Activated CD8-positive, alpha-beta memory T cell treated with anti-CD3 and anti-CD28 coated beads, Interleukin-2, amount 50 U/mL, for 24 hours (primary cell): ENCODE results near the gene MEAF6.

Experiments
- DNase-seq: peaks from one replicate; pipeline ENCODE4 v3.0.0-alpha.2; 2020; ENCODE audit errors: extremely low read depth

MEAF6 gene

DNA sequence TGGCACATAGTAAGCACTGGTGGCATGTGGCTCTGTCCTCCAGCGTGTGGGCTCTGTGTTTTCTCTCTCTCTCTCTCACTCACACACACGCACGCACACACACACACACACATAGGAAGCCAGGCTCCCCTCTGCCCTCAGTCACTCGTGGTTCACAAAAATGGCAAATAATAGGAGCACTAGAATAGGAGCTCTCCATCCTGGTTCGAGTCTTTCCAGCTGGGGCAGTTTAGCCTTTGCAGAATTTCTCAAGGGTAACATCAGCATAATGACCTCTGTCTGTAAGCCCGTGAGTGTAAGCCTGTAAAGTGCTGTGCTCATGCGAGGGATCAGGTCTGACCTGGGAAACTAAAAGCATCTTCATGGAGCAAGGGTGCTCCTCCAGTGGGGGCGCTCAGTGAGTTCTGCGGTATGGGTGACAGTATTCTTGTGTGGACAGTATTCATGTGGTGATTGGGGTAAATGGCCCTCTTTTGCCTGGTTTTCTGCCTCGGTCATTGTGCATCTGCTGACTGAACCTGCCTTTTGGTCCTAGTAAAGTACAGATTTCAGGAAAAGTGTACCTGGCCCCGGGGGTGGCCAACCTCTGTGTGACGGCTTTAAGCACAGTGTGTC is 41.0 kb downstream of the MEAF6 start:
- no peak for DNase-seq

DNA sequence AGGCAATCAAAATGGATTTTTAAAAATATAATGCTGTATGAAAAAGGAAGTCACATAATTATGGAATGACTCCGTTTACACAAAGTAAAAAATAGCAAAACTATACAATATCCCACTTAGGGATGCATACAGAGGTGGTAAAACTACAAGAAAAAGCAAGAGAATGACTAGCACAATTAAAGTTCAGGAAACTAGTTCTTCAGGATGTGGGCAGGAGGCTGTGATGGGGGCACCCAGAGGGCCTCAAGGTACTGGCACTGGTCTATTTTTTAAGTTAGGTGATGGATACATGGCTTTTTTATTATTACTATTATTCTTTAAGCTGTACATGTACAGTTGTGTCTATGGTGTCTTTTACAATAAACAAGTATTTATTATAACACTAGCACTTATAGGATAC is 41.6 kb downstream of the MEAF6 start:
- DNase-seq, result no peak

DNA sequence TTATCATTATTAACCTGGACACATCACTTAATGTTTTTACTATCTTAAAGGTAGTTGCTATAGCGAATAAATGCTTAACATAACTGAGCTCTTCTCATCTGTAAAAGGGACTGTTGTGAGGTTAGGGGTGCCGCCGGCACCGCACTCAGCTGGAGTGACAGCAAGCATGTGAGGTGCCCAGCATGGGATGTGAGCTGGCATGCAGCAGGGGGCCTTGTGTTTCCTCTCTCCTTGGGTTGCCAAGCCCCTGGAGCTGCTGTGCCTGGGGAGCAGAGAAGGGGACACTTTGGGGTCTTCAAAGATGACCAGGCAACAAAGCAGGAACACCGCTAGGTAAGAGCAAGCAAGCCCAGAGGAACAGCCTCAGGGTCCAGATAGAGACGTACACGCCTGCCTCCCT is 42.3 kb downstream of the MEAF6 start:
- no peak for DNase-seq

DNA sequence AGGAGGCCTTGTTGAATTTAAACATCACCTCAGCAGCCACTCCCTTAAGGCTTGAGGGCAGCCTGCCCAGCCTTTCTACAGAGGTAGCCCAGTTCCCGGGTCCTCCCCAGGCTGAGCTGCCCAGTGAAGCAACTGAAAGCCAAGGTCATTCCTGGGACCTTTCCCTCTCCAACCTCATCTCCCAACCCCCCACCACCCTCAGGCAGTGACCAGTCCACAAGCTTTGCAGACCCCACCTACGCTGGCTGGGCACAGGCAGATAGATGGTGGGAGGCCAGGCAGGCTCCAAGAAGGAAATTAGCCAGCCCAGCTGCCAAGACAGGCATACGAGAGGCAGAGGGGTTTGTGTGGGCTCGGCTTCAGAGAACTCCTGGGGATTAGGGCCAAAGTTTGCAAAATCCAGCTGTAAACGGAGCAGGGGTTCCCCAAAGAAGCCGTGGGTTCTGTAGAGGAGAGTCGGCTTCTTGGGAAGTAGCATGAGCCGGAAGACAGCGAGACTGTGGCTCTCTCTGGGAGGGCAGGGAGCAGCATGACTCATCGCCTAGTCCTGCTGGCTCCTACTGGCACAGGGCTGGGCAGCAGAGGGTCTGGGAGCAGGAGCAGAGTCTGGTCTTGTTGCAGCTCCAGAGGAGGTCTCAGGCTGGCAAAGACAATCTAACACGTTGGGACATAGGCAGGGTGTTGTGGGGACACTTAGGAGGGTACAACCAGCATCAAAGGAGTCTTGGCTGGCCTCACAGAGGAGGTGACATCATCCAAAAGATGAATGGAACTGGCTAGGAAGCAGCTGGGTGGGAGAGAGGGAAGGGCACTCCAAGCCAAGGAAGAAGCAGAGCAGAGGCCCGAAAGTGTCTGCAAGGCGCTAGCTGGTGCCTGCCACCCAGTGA is 43.0 kb downstream of the MEAF6 start:
- DNase-seq, result no peak

DNA sequence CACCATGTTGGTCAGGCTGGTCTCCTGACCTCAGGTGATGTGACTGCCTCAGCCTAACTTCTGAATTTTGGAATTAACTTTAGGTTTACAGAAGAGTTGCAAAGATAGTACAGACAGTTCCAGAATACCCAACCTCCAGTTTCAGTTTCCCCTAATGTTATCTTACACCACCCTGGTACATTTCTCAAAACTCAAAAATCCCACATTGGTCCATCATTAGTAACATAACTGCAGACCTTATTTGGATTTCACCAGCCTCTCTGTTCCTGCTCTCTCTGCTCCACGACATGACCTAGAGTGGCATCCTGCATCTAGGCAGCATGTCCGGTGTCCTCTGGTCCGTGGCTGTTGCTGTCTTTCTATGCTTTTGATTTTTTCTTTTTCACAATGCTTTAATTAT is 45.2 kb downstream of the MEAF6 start:
- DNase-seq, result no peak

DNA sequence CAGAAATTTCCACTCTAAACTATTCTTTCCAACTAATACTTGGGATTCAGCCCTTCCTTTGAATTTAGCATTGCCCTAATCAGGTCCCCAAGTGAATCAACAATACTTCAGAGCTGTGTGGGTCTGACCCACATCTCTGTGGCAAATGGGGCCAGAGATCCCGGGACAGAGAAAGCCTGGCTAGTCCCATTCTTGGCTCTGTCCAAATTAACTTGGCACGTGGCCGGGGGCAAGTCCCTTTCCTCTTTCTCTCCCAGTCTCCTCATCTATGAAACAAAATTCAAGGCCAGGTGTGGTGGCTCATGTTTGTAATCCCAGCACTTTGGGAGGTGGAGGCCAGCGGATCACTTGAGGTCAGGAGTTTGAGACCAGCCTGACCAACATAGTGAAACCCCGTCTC is 46.5 kb downstream of the MEAF6 start:
- DNase-seq, result no peak

DNA sequence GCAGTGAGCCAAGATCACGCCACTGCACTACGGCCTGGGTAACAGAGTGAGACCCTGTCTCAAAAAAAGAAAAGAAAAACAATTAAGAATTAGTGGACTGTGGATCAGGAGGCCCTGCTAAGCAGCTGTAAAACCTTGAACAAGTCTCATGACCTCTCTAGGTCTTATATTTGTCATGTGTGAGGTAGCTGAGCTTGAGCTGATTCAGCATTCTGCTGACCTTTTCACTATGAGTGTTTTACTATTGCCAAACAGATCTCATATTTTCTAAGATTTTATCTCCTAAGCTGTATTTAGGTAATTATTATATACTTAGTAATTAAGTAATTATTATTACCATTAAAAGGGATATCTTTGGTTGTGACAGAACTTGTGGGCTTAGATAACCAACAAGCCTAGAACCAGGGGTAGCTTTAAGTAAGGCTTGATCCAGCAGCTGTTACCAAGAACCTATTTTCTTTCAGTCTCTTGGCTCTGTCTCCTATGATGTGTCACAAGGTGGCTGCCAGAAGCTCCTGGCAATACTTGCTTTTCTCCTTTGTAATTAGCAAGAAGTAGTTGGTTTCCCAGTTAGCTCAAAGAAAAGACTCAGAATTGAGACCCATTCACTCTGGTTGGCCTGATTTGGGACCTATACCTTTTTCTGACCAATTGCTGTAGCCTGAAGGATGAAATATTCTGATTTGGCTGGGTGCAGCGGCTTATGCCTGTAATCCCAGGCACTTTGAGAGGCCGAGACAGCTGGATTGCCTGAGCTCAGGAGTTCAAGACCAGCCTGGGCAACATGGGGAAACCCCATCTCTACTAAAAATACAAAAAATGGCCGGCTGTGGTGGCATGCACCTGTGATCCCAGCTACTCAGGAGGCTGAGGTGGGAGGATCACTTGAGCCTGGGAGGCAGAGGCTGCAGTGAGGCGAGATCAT is 48.7 kb downstream of the MEAF6 start:
- DNase-seq, result no peak

DNA sequence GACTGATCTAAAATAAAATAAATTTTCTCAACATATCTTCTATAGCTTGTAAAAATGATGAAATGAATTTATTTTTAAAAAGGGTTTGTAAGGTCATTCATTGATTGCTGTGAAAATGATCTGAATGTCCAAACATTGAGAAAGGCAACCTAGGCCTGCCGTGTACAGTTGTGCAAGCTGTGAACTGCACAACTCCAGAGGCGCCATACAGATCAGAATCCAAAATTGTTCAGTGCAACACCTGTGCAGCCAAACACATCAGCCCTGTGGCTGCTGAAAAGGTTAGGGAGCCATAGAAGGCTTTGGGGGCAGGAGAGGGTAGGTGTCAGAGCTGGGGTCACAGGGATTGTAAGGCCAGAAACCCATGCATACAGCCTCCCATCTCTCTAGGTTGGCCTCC is 50.1 kb downstream of the MEAF6 start:
- DNase-seq, result no peak

DNA sequence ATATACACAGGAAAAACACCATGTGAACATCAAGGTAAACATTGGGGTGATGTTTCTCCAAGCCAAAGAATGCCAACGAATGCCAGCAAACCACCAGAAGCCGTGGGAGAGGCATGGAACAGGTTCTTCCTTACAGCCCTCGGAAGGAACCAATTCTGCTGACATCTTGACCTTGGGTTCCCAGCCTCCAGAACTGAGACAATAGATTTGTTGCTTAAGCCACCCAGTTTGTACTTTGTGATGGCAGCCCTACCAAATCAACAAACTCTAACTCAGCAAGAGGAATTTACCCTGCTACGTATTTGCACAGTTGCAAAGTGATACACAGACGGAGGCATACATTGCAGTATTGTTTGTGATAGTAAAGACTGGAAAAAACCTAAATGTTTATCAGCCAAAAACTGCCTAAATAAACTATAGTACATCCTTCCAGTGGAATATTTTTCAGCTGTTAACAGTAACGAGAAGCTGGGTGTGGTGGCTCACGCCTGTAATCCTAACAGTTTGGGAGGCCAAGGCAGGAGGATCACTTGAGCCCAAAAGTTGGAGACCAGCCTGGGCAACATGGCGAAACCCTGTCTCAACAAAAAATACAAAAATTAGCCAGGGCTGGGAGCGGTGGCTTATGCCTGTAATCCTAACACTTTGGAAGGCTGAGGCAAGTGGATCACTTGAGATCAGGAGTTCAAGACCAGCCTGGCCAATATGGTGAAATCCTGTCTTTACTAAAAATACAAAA is 52.7 kb downstream of the MEAF6 start:
- DNase-seq, result no peak

DNA sequence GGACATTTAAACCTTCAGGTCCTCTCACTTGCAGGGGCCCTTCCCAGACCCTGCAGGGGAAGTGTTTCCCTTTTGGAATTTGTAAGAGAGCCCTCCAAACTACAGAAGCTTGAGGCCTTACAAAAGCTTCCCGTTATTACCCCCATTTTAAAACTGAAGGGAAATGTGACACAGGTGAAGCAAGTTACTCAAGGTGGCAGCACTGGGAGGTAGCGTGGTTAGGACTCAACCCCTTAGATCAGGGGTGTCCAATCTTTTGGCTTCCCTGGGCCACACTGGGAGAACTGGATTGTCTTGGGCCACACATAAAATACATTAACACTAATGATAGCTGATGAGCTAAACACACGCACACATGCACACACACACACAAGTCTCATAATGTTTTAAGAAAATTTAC is 56.0 kb downstream of the MEAF6 start:
- DNase-seq, result no peak

DNA sequence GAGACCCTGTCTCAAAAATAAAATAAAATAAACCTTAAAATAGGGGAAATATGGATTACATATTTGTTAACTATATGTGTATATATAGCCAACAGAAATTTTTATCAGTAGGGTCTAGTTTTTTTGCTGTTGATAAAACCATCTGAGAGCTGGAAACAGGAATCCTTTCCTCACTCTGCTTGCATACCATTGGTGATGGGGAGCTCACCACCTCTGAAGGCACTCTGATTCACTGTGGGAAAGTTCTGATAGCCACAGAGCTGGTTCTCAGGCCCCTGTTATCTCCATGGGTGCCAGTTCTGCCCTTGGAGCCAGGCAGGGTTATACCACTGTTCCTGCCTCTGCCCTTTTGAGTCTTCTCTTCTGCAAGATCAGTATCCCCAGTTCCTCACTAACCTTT is 58.0 kb downstream of the MEAF6 start:
- DNase-seq, result no peak

DNA sequence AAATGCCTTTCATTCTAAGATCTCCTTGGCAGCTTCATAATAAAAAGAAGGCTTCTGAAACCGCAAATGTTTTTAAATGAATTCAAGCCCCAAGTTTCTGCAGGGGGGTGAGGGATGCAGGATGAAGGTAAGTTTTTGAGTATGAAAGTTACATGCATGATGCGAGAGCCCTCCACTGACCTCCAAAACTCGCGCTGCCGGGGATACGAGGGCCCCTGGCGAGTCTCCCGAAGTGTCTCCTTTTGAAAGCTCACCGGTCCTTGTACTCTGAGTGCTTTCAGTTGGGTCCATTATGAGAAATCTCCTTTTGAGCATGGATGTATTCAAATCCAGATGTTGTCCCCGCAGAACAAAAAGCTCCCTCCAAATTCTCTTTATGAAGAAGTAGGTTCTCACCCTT is 59.0 kb downstream of the MEAF6 start:
- DNase-seq, result no peak

DNA sequence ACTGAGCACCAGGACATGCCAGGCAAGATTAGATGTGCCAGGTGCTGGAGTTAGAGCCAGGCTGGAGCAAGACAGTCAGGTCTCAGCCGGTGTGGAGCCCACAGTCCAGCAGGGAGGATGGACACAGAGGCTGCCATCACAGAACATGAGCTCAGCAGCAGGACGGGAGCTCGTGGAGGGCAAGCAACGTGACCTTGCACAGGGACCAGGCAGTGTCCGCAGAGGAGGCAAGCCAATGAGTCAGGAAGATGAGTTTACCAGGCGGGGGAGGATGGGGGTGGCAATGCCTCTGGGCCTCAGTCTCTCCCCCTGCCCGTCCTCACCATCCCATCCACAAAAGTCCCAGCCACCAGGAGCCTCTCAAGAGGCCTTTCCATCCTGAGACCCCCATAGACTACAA is 60.9 kb downstream of the MEAF6 start:
- DNase-seq, result no peak

DNA sequence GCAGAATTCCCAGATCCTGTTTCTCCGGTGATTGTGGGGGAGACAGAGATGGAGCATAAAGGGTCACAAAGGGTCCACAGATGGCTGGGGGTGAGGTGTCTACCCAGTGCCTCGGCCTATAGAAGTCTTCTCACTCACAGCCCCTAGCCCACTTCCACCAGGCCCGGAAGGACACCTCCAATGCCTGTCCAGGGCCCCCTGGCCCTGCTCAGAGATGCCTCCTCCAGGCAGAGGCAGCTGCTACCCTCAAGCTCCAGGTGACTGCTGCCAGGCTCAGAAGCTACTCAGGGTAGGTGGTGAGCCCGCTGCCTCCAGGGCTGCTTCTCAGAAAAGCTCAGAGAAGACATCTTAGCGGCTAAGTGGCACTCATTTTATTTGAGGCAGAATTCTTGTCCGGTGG is 62.1 kb downstream of the MEAF6 start:
- no peak for DNase-seq

DNA sequence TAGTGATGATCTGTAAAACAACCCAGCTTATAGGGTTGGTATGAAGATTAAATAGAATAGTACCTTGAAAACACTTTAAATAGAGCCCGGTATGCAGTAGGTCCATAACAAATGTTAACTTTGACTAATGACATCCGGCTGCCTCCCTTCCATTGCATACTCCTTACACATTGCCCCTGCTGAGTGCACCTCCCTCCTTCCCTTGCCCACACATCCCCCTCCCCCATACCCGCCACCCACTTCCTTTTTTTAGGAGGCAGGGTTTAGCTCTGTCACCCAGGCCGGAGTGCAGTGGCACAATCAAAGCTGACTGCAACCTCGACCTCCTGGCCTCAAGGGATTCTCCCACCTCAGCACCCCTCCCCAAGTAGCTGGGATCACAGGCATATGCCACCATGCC is 64.6 kb downstream of the MEAF6 start:
- DNase-seq, result no peak

DNA sequence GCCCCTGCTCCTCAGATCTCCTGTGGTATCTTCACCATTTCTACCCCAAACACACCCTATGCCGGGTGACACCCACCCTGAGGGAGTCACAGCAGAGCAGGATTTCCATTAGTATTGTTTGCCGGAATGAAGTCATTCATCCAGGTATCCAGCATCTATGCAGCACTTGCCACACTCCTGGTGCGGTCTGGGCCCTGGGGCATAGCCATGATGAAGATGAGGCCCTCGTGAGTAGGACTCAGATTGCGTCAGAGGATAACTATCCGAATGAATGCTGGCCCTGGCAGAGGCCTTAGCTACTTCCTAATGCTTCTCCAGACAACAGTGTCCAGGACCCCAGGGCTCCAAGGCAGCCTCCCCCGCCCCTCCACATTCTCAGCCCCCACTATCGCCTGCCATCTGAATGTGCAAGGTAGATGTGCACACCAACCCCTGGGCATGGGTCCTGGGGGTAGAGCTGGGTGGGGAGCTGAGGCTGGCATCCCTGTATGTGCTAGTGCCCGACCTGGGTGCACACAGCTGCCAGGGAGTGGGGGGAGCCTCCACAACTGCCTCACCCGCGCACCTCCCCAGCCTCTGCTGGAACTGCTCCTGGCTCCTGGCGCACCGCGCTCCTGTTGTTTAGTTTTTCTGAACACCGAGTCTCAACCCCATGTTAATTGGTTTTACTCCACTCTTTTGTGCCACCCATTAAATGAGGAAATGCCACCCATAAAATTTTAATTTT is 65.7 kb downstream of the MEAF6 start:
- DNase-seq, result no peak

DNA sequence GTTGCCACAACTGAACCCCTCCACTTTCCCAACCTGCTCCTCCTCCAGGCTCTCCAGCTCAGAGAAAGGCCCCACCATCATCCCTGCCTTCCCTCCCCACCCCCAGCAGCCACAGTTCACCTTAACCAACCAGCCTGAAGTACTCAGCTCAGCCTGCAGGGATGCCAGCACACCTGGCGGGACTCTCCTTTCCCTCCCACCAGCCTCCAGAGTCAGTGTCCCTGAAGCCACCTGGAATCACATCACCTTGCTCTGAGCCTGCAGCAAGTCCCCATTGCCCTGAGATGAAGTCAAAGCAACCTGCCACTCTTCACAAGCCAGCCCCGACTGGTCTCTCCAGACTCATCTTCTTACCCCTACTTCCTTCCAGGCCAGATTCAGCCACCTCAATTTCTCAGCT is 66.4 kb downstream of the MEAF6 start:
- DNase-seq, result no peak

DNA sequence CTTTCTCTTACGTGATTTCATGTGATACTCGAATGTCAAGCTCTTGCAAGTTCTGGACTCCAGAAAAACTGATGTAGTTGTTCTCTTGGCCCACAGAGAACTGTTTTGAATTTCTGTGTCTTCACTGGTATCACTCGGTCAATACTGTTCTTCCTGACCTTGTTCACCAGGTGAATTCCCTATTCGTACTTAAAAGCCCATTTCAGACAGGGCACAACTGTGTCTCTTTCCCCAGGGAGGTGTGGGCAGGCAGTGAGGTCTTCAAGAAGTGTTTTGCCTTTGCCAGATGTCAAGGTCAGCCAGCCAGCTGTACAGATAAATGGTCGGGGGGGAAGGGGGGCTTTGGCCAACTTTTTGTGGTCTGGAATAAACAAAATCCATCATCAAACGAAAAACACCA is 67.7 kb downstream of the MEAF6 start:
- no peak for DNase-seq

DNA sequence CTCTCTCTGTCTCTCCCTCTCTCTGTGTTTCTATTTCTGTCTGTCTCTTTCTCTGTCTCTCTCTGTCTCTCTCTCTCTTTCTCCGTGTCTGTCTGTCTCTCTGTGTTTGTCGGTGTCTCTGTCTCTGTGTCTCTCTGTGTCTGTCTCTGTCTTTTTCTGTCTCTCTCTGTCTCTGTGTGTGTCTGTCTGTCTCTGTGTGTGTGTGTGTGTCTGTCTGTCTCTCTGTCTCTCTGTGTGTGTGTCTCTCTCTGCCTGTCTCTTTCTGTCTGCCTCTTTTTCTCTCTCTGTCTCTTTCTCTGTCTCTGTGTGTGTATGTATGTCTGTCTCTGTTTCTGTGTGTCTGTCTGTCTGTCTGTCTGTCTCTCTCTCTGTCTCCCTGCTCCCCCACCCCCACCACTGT is 71.9 kb downstream of the MEAF6 start:
- no peak for DNase-seq
